Gastrocnemius medialis (tissue), 4 donors: ENCODE results near the gene SCTR. TPM values are rescaled to one million over a fixed set of nuclear protein-coding genes. Genes with fewer than 3 reads are reported as not detected.
"Not testable (repeated sequence)": the region's sequence is repeated elsewhere in the genome, so short reads cannot be mapped to it uniquely, and the experiment has no call there.

Experiments
- ATAC-seq, 2 donors: fragments of 150-250 bp; one replicate each; pipeline ENCODE4 v1.9.1; 2016
- DNase-seq, 2 donors: peaks; one replicate each; pipeline ENCODE4 v3.0.0-alpha.2; 2019
- H3K27ac ChIP-seq, 4 donors: fragments of 200-600 bp; sonication (generic); 1 replicate in 1 of 4; 2 replicates in 3 of 4; pipeline ENCODE4 v1.5.1; 2016 to 2018; ENCODE audit warnings: mild to moderate bottlenecking in 2 of 4, moderate library complexity in 1 of 4
- H3K27me3 ChIP-seq, 3 donors: fragments of 200-600 bp; sonication (generic) in 2 of 3; 1 replicate in 1 of 3; 2 replicates in 2 of 3; pipeline versions ENCODE4 v1.5.1 to v1.6.0; 2016 to 2019; ENCODE audit warnings: mild to moderate bottlenecking in 1 of 3, moderate library complexity in 1 of 3
- H3K36me3 ChIP-seq, 2 donors: fragments of 200-600 bp; sonication (generic) in 1 of 2; one replicate each; pipeline ENCODE4 v1.5.1; 2017 to 2018
- H3K4me1 ChIP-seq, 2 donors: fragments of 200-600 bp; sonication (generic) in 1 of 2; one replicate each; pipeline ENCODE4 v1.5.1; 2016 to 2017; ENCODE audit warnings: mild to moderate bottlenecking in 2 of 2
- H3K4me3 ChIP-seq, 4 donors: fragments of 200-600 bp; sonication (generic) in 3 of 4; 1 replicate in 1 of 4; 2 replicates in 3 of 4; pipeline ENCODE4 v1.5.1; 2016 to 2019; ENCODE audit warnings: mild to moderate bottlenecking in 2 of 4
- H3K9me3 ChIP-seq, 3 donors: fragments of 200-600 bp; sonication (generic) in 2 of 3; 1 replicate in 1 of 3; 2 replicates in 2 of 3; pipeline ENCODE4 v1.5.1; 2016 to 2019
- CTCF ChIP-seq, 5 experiments: fragments of 450-650 bp in 3 of 5; fragments of 200-600 bp in 2 of 5; sonication (generic) in 2 of 5; IDR thresholded peaks in 4 of 5; conservative IDR thresholded peaks in 1 of 5; 1 replicate in 4 of 5; 2 replicates in 1 of 5; pipeline ENCODE4 v1.5.1; 2016 to 2019; ENCODE audit warnings: antibody characterized with exemption in 5 of 5, mild to moderate bottlenecking in 3 of 5, moderate library complexity in 3 of 5
- POLR2A ChIP-seq, 2 donors: fragments of 450-650 bp; IDR thresholded peaks; one replicate each; pipeline ENCODE4 v1.6.1; 2017; ENCODE audit warnings: antibody characterized with exemption in 2 of 2, mild to moderate bottlenecking in 2 of 2, moderate library complexity in 2 of 2
- in situ Hi-C, 4 donors: fragments of 200-750 bp; cut with MboI; loops; one replicate each; pipeline versions ENCODE4 v1.15.0 to v1.8.0; 2017; ENCODE audit warnings: low sequenced_read_pairs in 4 of 4
- intact Hi-C: fragments of 100-400 bp; cut with DNase I; formaldehyde crosslinking; loops from one replicate; pipeline ENCODE4 v1.15.1; 2023; ENCODE audit warnings: low total_unique reads
- total RNA-seq, 4 donors: library from RNA; depleted of rRNA; stranded (reverse); fragments of >200 nt; gene quantifications; one replicate each; pipeline versions ENCODE4 v1.1.0 to v1.2.3, GENCODE V29; 2016

SCTR gene
- total RNA-seq, 4 donors from 2014 or later, result not detected

GRCh38 chr2:119409506-119409905, 114.8 kb downstream of the SCTR start:
- no peaks in the 10 kb centered on the region for H3K27me3 ChIP-seq
- H3K4me1 ChIP-seq, result peaks cover 0 to 4% of the 10 kb centered on the region in 2 donors
- no peak overlapping the region for H3K27ac ChIP-seq
- intact Hi-C loops (no loop called here), in situ Hi-C loops (loop anchor here in 2 of 4 donors (10.0 to 25.0 kb wide), 2 partner anchors 65 to 253 kb away; no protein-coding TSS in a partner anchor)
- ATAC-seq, result no peak
- DNase-seq, result no peak
- no peaks in the 10 kb centered on the region for H3K9me3 ChIP-seq
- no peak overlapping the region for H3K4me3 ChIP-seq
- H3K36me3 ChIP-seq, result no peaks in the 10 kb centered on the region
- TF ChIP-seq POLR2A (IDR thresholded peaks at IDR 0.05) (no peak), CTCF (IDR thresholded peaks at IDR 0.05 in 4 of 5, conservative IDR thresholded peaks at IDR 0.05 in 1 of 5) (no peak)

GRCh38 chr2:119408221-119408619, 116.1 kb downstream of the SCTR start:
- intact Hi-C loops (no loop called here), in situ Hi-C loops (loop anchor here in 2 of 4 donors (10.0 to 25.0 kb wide), 2 partner anchors 67 to 254 kb away; no protein-coding TSS in a partner anchor)
- no peak for DNase-seq
- Histone ChIP-seq H3K36me3 (no peaks in the 10 kb centered on the region), H3K9me3 (no peaks in the 10 kb centered on the region), H3K27me3 (no peaks in the 10 kb centered on the region), H3K4me3 (no peak overlapping the region), H3K4me1 (peaks cover 0 to 4% of the 10 kb centered on the region in 2 donors), H3K27ac (no peak overlapping the region)
- TF ChIP-seq POLR2A (IDR thresholded peaks at IDR 0.05) (no peak), CTCF (IDR thresholded peaks at IDR 0.05 in 4 of 5, conservative IDR thresholded peaks at IDR 0.05 in 1 of 5) (no peak)
- ATAC-seq, result peak; percentile 11 to 23

- H3K27ac ChIP-seq, result no peak overlapping the region
- DNase-seq, result peak in 1 of 2 donors; percentile 20
- TF ChIP-seq POLR2A (IDR thresholded peaks at IDR 0.05), result no peak
- TF ChIP-seq CTCF (IDR thresholded peaks at IDR 0.05 in 4 of 5, conservative IDR thresholded peaks at IDR 0.05 in 1 of 5), result peak; percentile 72 to 85 (median 82)
- no peaks in the 10 kb centered on the region for H3K27me3 ChIP-seq
- intact Hi-C loops, result loop anchor here (1.0 to 2.0 kb wide), 2 partner anchors 69 to 253 kb away; no protein-coding TSS in a partner anchor
- no peak overlapping the region for H3K4me3 ChIP-seq
- H3K36me3 ChIP-seq, result no peaks in the 10 kb centered on the region
- H3K4me1 ChIP-seq, result peaks cover 0 to 4% of the 10 kb centered on the region in 2 donors
- peak; percentile 82 to 89 for ATAC-seq
- no peaks in the 10 kb centered on the region for H3K9me3 ChIP-seq
- in situ Hi-C loops, result loop anchor here in 2 of 4 donors (10.0 to 25.0 kb wide), 2 partner anchors 67 to 255 kb away; no protein-coding TSS in a partner anchor
These were observed 116.7 kb downstream of the SCTR start for GRCh38 chr2:119407430-119408220.

- Histone ChIP-seq H3K4me1 (peaks cover 0 to 4% of the 10 kb centered on the region in 2 donors), H3K27ac (no peak overlapping the region), H3K36me3 (no peaks in the 10 kb centered on the region), H3K9me3 (no peaks in the 10 kb centered on the region), H3K4me3 (no peak overlapping the region), H3K27me3 (no peaks in the 10 kb centered on the region)
- TF ChIP-seq CTCF (IDR thresholded peaks at IDR 0.05 in 4 of 5, conservative IDR thresholded peaks at IDR 0.05 in 1 of 5) (no peak), POLR2A (IDR thresholded peaks at IDR 0.05) (no peak)
- ATAC-seq, result no peak
- in situ Hi-C loops (loop anchor here in 2 of 4 donors (10.0 to 25.0 kb wide), 2 partner anchors 70 to 257 kb away; no protein-coding TSS in a partner anchor), intact Hi-C loops (no loop called here)
- no peak for DNase-seq
These were observed 119.1 kb downstream of the SCTR start for GRCh38 chr2:119405151-119405550.

GRCh38 chr2:119403618-119404017, 120.7 kb downstream of the SCTR start:
- DNase-seq, H3K27me3 ChIP-seq, H3K4me3 ChIP-seq, ATAC-seq, H3K4me1 ChIP-seq, H3K9me3 ChIP-seq, intact Hi-C loops, H3K27ac ChIP-seq, H3K36me3 ChIP-seq: not testable (repeated sequence)
- in situ Hi-C loops, result loop anchor here in 2 of 4 donors (10.0 to 25.0 kb wide), 2 partner anchors 71 to 259 kb away; no protein-coding TSS in a partner anchor
